H9 (cell line): Measurements from ENCODE around the gene PKD1. TPM values are rescaled to one million over a fixed set of nuclear protein-coding genes. Genes with fewer than 3 reads are reported as not detected.
A peak's percentile ranks its signal among the peaks of the same experiment; 100 is the strongest.

Experiments
- DNase-seq: peaks from one replicate; pipeline ENCODE4 v3.0.0-alpha.2; 2017
- H2AFZ ChIP-seq: one replicate; pipeline ENCODE4 v1.6.1; 2013; ENCODE audit warnings: mild to moderate bottlenecking, low read length, control low read depth, moderate library complexity
- H2AK5ac ChIP-seq: 2 replicates; pipeline ENCODE4 v1.6.1; 2013; ENCODE audit warnings: low read length, control low read depth, mixed read lengths; ENCODE audit not compliant: insufficient read length
- H2BK120ac ChIP-seq: one replicate; pipeline ENCODE4 v1.6.1; 2013; ENCODE audit warnings: low read depth, mild to moderate bottlenecking, low read length, control low read depth, inconsistent platforms; ENCODE audit not compliant: poor library complexity, severe bottlenecking
- H2BK12ac ChIP-seq: 2 replicates; pipeline ENCODE4 v1.6.1; 2013; ENCODE audit warnings: low read length, control low read depth, mixed read lengths, low read depth; ENCODE audit not compliant: insufficient read length
- H2BK15ac ChIP-seq: 2 replicates; pipeline ENCODE4 v1.6.1; 2013; ENCODE audit warnings: low read depth, low read length, control low read depth
- H2BK20ac ChIP-seq: one replicate; pipeline ENCODE4 v1.6.1; 2013; ENCODE audit warnings: low read depth, mild to moderate bottlenecking, low read length, control low read depth, inconsistent platforms; ENCODE audit not compliant: poor library complexity, severe bottlenecking
- H2BK5ac ChIP-seq: 2 replicates; pipeline ENCODE4 v1.6.1; 2013; ENCODE audit warnings: low read length, control low read depth, mixed read lengths; ENCODE audit not compliant: insufficient read length
- H3K14ac ChIP-seq: 2 replicates; pipeline ENCODE4 v1.6.1; 2013; ENCODE audit warnings: low read length, control low read depth; ENCODE audit not compliant: insufficient read depth
- H3K18ac ChIP-seq: 2 replicates; pipeline ENCODE4 v1.6.1; 2013; ENCODE audit warnings: low read depth, mild to moderate bottlenecking, mixed read lengths, low read length, control low read depth; ENCODE audit not compliant: insufficient read length
- H3K23ac ChIP-seq: 2 replicates; pipeline ENCODE4 v1.6.1; 2013; ENCODE audit warnings: low read length, control low read depth, mixed read lengths, low read depth; ENCODE audit not compliant: insufficient read length
- H3K23me2 ChIP-seq: 2 replicates; pipeline ENCODE4 v1.6.1; 2013; ENCODE audit warnings: low read depth, mild to moderate bottlenecking, mixed read lengths, low read length, control low read depth; ENCODE audit not compliant: insufficient read length, poor library complexity, severe bottlenecking
- H3K27ac ChIP-seq: 2 replicates; pipeline ENCODE4 v1.5.1; 2013; ENCODE audit warnings: low read length, control low read depth, mixed read lengths, low read depth; ENCODE audit not compliant: insufficient read length
- H3K27me3 ChIP-seq: 2 replicates; pipeline ENCODE4 v1.6.1; 2013; ENCODE audit warnings: low read length, control low read depth, inconsistent platforms; ENCODE audit not compliant: insufficient read depth
- H3K4ac ChIP-seq: 2 replicates; pipeline ENCODE4 v1.6.1; 2013; ENCODE audit warnings: low read depth, mild to moderate bottlenecking, control low read depth, inconsistent platforms, low read length, moderate library complexity
- H3K4me1 ChIP-seq: 2 replicates; pipeline ENCODE4 v1.6.1; 2013; ENCODE audit warnings: low read length, control low read depth, inconsistent platforms; ENCODE audit not compliant: insufficient read depth
- H3K4me2 ChIP-seq: 2 replicates; pipeline ENCODE4 v1.6.1; 2013; ENCODE audit warnings: low read length, control low read depth, mixed read lengths; ENCODE audit not compliant: insufficient read length, insufficient read depth
- H3K56ac ChIP-seq: 2 replicates; pipeline ENCODE4 v1.6.1; 2013; ENCODE audit warnings: low read depth, mild to moderate bottlenecking, mixed read lengths, low read length, control low read depth; ENCODE audit not compliant: insufficient read length
- H3K79me1 ChIP-seq: 2 replicates; pipeline ENCODE4 v1.6.1; 2013; ENCODE audit warnings: low read depth, mild to moderate bottlenecking, moderate library complexity, low read length, control low read depth, inconsistent platforms; ENCODE audit not compliant: insufficient read depth, poor library complexity, severe bottlenecking
- H3K79me2 ChIP-seq: 2 replicates; pipeline ENCODE4 v1.6.1; 2013; ENCODE audit warnings: low read length, control low read depth, inconsistent platforms; ENCODE audit not compliant: insufficient read depth
- H3K9ac ChIP-seq: 2 replicates; pipeline ENCODE4 v1.6.1; 2013; ENCODE audit warnings: low read length, control low read depth, mixed read lengths; ENCODE audit not compliant: insufficient read length; ENCODE audit errors: extremely low read depth
- H3K9me3 ChIP-seq: one replicate; pipeline ENCODE4 v1.6.1; 2013; ENCODE audit warnings: low read depth, low read length, inconsistent platforms; ENCODE audit not compliant: control insufficient read depth
- H3T11ph ChIP-seq: one replicate; pipeline ENCODE4 v1.6.1; 2013; ENCODE audit warnings: mild to moderate bottlenecking, low read length, control low read depth, inconsistent platforms
- H4K20me1 ChIP-seq: one replicate; pipeline ENCODE4 v1.6.1; 2013; ENCODE audit not compliant: control insufficient read depth, insufficient read length, insufficient read depth
- H4K5ac ChIP-seq: 2 replicates; pipeline ENCODE4 v1.6.1; 2013; ENCODE audit warnings: low read depth, mild to moderate bottlenecking, mixed read lengths, low read length, control low read depth; ENCODE audit not compliant: insufficient read length
- H4K8ac ChIP-seq: replicated peaks from 2 replicates; pipeline ENCODE4 v1.6.1; 2013; ENCODE audit warnings: low read length, control low read depth, mixed read lengths, low read depth; ENCODE audit not compliant: insufficient read length
- H4K91ac ChIP-seq: 2 replicates; pipeline ENCODE4 v1.6.1; 2013; ENCODE audit warnings: low read depth, mild to moderate bottlenecking, moderate library complexity, mixed read lengths, low read length, control low read depth; ENCODE audit not compliant: insufficient read length
- H3K27ac Mint-ChIP-seq, 3 experiments: 2 replicates in 2 of 3; 3 replicates in 1 of 3; pipeline ENCODE4 v1.8.0; 2020 to 2021; ENCODE audit warnings: mixed read lengths in 3 of 3, mild to moderate bottlenecking in 1 of 3, moderate library complexity in 1 of 3
- H3K27me3 Mint-ChIP-seq: 2 replicates; pipeline ENCODE4 v1.8.0; 2021; ENCODE audit warnings: low read depth, mild to moderate bottlenecking, moderate library complexity, mixed read lengths
- H3K36me3 Mint-ChIP-seq, 3 experiments: 2 replicates in 2 of 3; 3 replicates in 1 of 3; pipeline ENCODE4 v1.8.0; 2020 to 2021; ENCODE audit warnings: low read depth in 3 of 3, mixed read lengths in 3 of 3; ENCODE audit not compliant: insufficient read depth in 1 of 3
- H3K4me1 Mint-ChIP-seq, 2 experiments: 2 replicates each; pipeline ENCODE4 v1.8.0; 2020; ENCODE audit warnings: mixed read lengths in 2 of 2
- H3K4me3 Mint-ChIP-seq, 2 experiments: 2 replicates in 1 of 2; 3 replicates in 1 of 2; pipeline ENCODE4 v1.8.0; 2020 to 2021; ENCODE audit warnings: mild to moderate bottlenecking in 2 of 2, mixed read lengths in 2 of 2, moderate library complexity in 1 of 2
- H3K9me3 Mint-ChIP-seq, 2 experiments: 2 replicates in 1 of 2; 3 replicates in 1 of 2; pipeline ENCODE4 v1.8.0; 2020; ENCODE audit warnings: mild to moderate bottlenecking in 2 of 2, mixed read lengths in 2 of 2, moderate library complexity in 1 of 2
- WGBS: extraction: QIAGEN DNeasy Blood & Tissue Kit; methylation state at CpG from one replicate; pipeline ENCODE4 v1.1.7; 2013; ENCODE audit warnings: missing lambda C conversion rate, low lambda C conversion rate, mixed read lengths; ENCODE audit not compliant: insufficient read length; ENCODE audit errors: extremely low coverage; 5-methylcytosine and 5-hydroxymethylcytosine counted together
- total RNA-seq: library from RNA; stranded (reverse); gene quantifications from 2 replicates; pipeline ENCODE4 v1.2.1, GENCODE V29; 2021
- TF ChIP-seq, protein P1 (sequence below): fragments of 200-600 bp; sonication (generic); conservative IDR thresholded peaks from 3 replicates; pipeline ENCODE4 v1.8.0; 2021; ENCODE audit warnings: antibody characterized with exemption, mild to moderate bottlenecking

PKD1 gene
- total RNA-seq, 1 experiment from 2014 or later = 88.0 TPM

DNA sequence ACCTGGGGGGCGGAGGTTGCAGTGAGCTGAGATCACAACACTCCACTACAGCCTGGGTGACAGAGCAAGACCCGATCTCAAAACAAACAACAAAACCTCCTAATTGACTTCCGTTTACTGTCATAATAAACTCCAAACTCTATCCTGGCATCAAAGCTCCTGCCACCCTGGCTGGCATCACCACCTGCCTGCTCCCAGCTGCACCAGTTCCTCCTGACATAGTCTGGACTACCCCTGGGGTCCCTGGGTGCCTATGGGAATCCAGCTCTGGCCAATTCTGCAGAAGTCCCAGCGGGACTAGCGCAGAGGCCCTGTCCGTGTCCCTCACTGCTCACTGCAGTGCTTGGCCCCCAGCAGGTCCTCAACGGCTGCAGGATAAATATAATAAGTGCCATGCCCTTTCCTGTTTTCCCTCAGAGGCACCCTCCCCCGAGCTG, 88.8 kb downstream of the PKD1 start:
- Histone ChIP-seq H3K4me2 (peak overlapping the region; percentile 82), H3K9me3 (no peaks in the 10 kb centered on the region), H2AFZ (no peak overlapping the region), H4K20me1 (no peaks in the 10 kb centered on the region), H4K91ac (no peak overlapping the region), H2BK12ac (no peak overlapping the region), H2BK20ac (no peak overlapping the region), H4K5ac (no peak overlapping the region), H3K79me1 (no peaks in the 10 kb centered on the region), H3K23me2 (peaks cover 11% of the 10 kb centered on the region), H3K27me3 (no peaks in the 10 kb centered on the region), H3K4ac (no peak overlapping the region), H2BK120ac (no peak overlapping the region), H3K27ac (no peak overlapping the region), H3K56ac (no peak overlapping the region), H2AK5ac (no peak overlapping the region), H3K18ac (no peak overlapping the region), H3K79me2 (no peaks in the 10 kb centered on the region), H4K8ac (no peak overlapping the region), H2BK5ac (no peak overlapping the region), H2BK15ac (no peak overlapping the region), H3K14ac (no peak overlapping the region; the same call in 1 of the 2 replicates), H3K9ac (peak overlapping the region; percentile 46), H3T11ph (no peak overlapping the region), H3K4me1 (0 out of 2 replicates have a peak, but pooled peaks cover 3% of the 10 kb centered on the region), H3K23ac (no peak overlapping the region)
- peak overlapping the region; percentile 89 to 95 for H3K4me3 Mint-ChIP-seq
- H3K27me3 Mint-ChIP-seq = no peaks in the 10 kb centered on the region
- H3K9me3 Mint-ChIP-seq = no peaks in the 10 kb centered on the region
- H3K4me1 Mint-ChIP-seq = peaks cover 10 to 18% of the 10 kb centered on the region in 2 experiments
- TF ChIP-seq, protein P1, sequence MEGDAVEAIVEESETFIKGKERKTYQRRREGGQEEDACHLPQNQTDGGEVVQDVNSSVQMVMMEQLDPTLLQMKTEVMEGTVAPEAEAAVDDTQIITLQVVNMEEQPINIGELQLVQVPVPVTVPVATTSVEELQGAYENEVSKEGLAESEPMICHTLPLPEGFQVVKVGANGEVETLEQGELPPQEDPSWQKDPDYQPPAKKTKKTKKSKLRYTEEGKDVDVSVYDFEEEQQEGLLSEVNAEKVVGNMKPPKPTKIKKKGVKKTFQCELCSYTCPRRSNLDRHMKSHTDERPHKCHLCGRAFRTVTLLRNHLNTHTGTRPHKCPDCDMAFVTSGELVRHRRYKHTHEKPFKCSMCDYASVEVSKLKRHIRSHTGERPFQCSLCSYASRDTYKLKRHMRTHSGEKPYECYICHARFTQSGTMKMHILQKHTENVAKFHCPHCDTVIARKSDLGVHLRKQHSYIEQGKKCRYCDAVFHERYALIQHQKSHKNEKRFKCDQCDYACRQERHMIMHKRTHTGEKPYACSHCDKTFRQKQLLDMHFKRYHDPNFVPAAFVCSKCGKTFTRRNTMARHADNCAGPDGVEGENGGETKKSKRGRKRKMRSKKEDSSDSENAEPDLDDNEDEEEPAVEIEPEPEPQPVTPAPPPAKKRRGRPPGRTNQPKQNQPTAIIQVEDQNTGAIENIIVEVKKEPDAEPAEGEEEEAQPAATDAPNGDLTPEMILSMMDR = no peak
- no CpG with 5 or more reads among the region's 8 CpGs for WGBS
- peaks cover 4 to 18% (median 17%) of the 10 kb centered on the region in 3 experiments; a peak in 4 of 7 replicates for H3K36me3 Mint-ChIP-seq
- no peak for DNase-seq
- H3K27ac Mint-ChIP-seq = no peak overlapping the region
